ENCODE data around the gene IRF2. TPM values are rescaled to one million over a fixed set of nuclear protein-coding genes. Genes with fewer than 3 reads are reported as not detected.
A peak's percentile ranks its signal among the peaks of the same experiment; 100 is the strongest.

IRF2 gene
- total and polyA plus RNA-seq, 2 of the 8 experiments (the other 6 are each of a cell fraction or from before 2014, with no cell fraction given), result 13.8 to 17.0 TPM

GRCh38 chr4:184440595-184441358 lies 33.6 kb downstream of the IRF2 start:
- FAIRE-seq (no peak), DNase-seq (ENCODE audit: low read depth in 1 of 2, low spot score in 2 of 2) (no peak)
- no peak overlapping the region for H3K23ac ChIP-seq (ENCODE audit: insufficient read length)
- no peak overlapping the region for H3K14ac ChIP-seq (ENCODE audit: insufficient read length)
- ChIA-PET CTCF (ENCODE audit: partially characterized antibody) (interaction anchor here (0.7 to 2.7 kb wide), 7 partner anchors 11 to 177 kb away, joined by 4 to 10 read pairs (median 5); no protein-coding TSS in a partner anchor), POLR2A (ENCODE audit: partially characterized antibody) (interaction anchor here (1.5 kb wide), 1 partner anchor 32 kb away, joined by 4 read pairs; no protein-coding TSS in a partner anchor)
- H3K9me3 ChIP-seq (ENCODE audit: insufficient read depth in 2 of 2, low read depth in 1 of 2, low read length in 1 of 2), result no peaks in the 10 kb centered on the region; a peak in 1 of 4 replicates
- H3K4me3 ChIP-seq (ENCODE audit: extremely low read depth in 1 of 4, insufficient read depth in 2 of 4, low read depth in 3 of 4, low read length in 4 of 4), result no peak overlapping the region
- H4K5ac ChIP-seq (ENCODE audit: insufficient read length, low read depth, low read length), result no peak overlapping the region
- peaks cover 4% of the 10 kb centered on the region for H3K79me1 ChIP-seq (ENCODE audit: low read depth, low read length)
- H2BK15ac ChIP-seq (ENCODE audit: low read length), result peak overlapping the region; percentile 46; the same call in 1 of the 2 replicates
- H3K56ac ChIP-seq (replicated peaks; ENCODE audit: insufficient read length, low read depth, low read length), result no peak overlapping the region
- H3K4me1 ChIP-seq (replicated peaks in 1 of 4; ENCODE audit: control insufficient read depth in 3 of 4, insufficient read depth in 4 of 4, low read length in 3 of 4), result peaks cover 2 to 18% (median 10%) of the 10 kb centered on the region in 4 experiments; a peak in 6 of 7 replicates
- H3K18ac ChIP-seq (ENCODE audit: extremely low read depth, low read length), result peak overlapping the region; percentile 44; the same call in 1 of the 2 replicates
- no peak overlapping the region for H3K27ac ChIP-seq (ENCODE audit: low read depth, low read length)
- no peak overlapping the region for H3K4ac ChIP-seq (replicated peaks; ENCODE audit: insufficient read length, low read depth, low read length)
- H3K79me2 ChIP-seq (ENCODE audit: control insufficient read depth in 1 of 2, insufficient read depth in 2 of 2, low read length in 2 of 2), result peaks cover 0 to 82% of the 10 kb centered on the region in 2 experiments; a peak in 3 of 4 replicates
- H2BK20ac ChIP-seq (ENCODE audit: low read length), result peak overlapping the region; percentile 87; the same call in 1 of the 2 replicates
- H2BK12ac ChIP-seq (ENCODE audit: low read depth, low read length), result peak overlapping the region; percentile 64; the same call in 1 of the 2 replicates
- no peak overlapping the region for H3K9ac ChIP-seq (replicated peaks in 1 of 4; ENCODE audit: extremely low read depth in 1 of 4, low read depth in 3 of 4, low read length in 3 of 4)
- H3K4me2 ChIP-seq (ENCODE audit: insufficient read depth in 1 of 2, low read depth in 2 of 2, low read length in 2 of 2), result no peak overlapping the region
- 82% methylated on average over 8 of the region's 8 CpGs; no CpG with 5 or more reads in 1 of the 2 experiments for WGBS, 2 experiments (ENCODE audit: extremely low coverage in 1 of 2, insufficient coverage in 1 of 2, insufficient read length in 1 of 2, insufficient replicate concordance in 2 of 2, low coverage in 1 of 2, low lambda C conversion rate in 2 of 2, missing lambda C conversion rate in 1 of 2)
- H4K91ac ChIP-seq (replicated peaks; ENCODE audit: insufficient read length, low read length), result peak overlapping the region; percentile 4
- no peaks in the 10 kb centered on the region for H3K36me3 ChIP-seq (ENCODE audit: control insufficient read depth in 2 of 4, insufficient read depth in 4 of 4, low read length in 3 of 4)
- H2BK5ac ChIP-seq (ENCODE audit: low read depth, low read length), result 0 out of 2 replicates have a peak overlapping the region, but pooled peaks have one; percentile 0
- H3K23me2 ChIP-seq (ENCODE audit: low read depth, low read length), result no peaks in the 10 kb centered on the region
- no peak overlapping the region for H2BK120ac ChIP-seq (replicated peaks; ENCODE audit: low read depth, low read length)
- no peaks in the 10 kb centered on the region for H3K27me3 ChIP-seq (replicated peaks in 1 of 4; ENCODE audit: control insufficient read depth in 3 of 4, extremely low read depth in 1 of 4, insufficient read depth in 3 of 4, low read length in 3 of 4)
- no peaks in the 10 kb centered on the region for H4K20me1 ChIP-seq (replicated peaks in 1 of 2; ENCODE audit: control insufficient read depth in 1 of 2, insufficient read depth in 2 of 2, low read length in 2 of 2)
- no peak overlapping the region for H2AFZ ChIP-seq (ENCODE audit: low read length)
- no peak overlapping the region for H4K8ac ChIP-seq (ENCODE audit: extremely low read depth, insufficient read depth, low read length)
- peak overlapping the region; percentile 76; the same call in 1 of the 2 replicates for H2AK5ac ChIP-seq (ENCODE audit: low read depth, low read length)
- TF ChIP-seq SIRT6 (IDR thresholded peaks at IDR 0.05; ENCODE audit: low read length), result no peak
